ENCODE results near the gene PYGO1.
"Not testable (repeated sequence)": the region's sequence is repeated elsewhere in the genome, so short reads cannot be mapped to it uniquely, and the experiment has no call there.

Gene PYGO1

GRCh38 chr15:55527150-55527549 lies 61.0 kb downstream of the PYGO1 start:
- TF ChIP-seq FOXP2 (optimal IDR thresholded peaks at IDR 0.05; ENCODE audit: control extremely low read depth, extremely low read length, insufficient read depth) (no peak), POLR2AphosphoS5 (IDR thresholded peaks at IDR 0.05; ENCODE audit: borderline replicate concordance, low read depth, low read length) (no peak), EZH2 (IDR thresholded peaks at IDR 0.05) (no peak)
- H3K36me3 ChIP-seq (ENCODE audit: insufficient read depth, low read length): no peaks in the 10 kb centered on the region
- DNase-seq (ENCODE audit: low read depth, low spot score): no peak
- H3K9me3 ChIP-seq (ENCODE audit: low read depth, low read length): no peaks in the 10 kb centered on the region
- H3K9ac ChIP-seq (ENCODE audit: insufficient read length): no peak overlapping the region
- H3K4me3 ChIP-seq: no peak overlapping the region
- no peak overlapping the region for H3K27ac ChIP-seq

GRCh38 chr15:55526559-55527036 lies 61.5 kb downstream of the PYGO1 start:
- TF ChIP-seq FOXP2 (optimal IDR thresholded peaks at IDR 0.05; ENCODE audit: control extremely low read depth, extremely low read length, insufficient read depth) (no peak), EZH2 (IDR thresholded peaks at IDR 0.05) (no peak), POLR2AphosphoS5 (IDR thresholded peaks at IDR 0.05; ENCODE audit: borderline replicate concordance, low read depth, low read length) (no peak)
- H3K9ac ChIP-seq (ENCODE audit: insufficient read length): no peak overlapping the region
- H3K27ac ChIP-seq: no peak overlapping the region
- H3K4me3 ChIP-seq: no peak overlapping the region
- no peak for DNase-seq (ENCODE audit: low read depth, low spot score)
- H3K36me3 ChIP-seq (ENCODE audit: insufficient read depth, low read length): no peaks in the 10 kb centered on the region
- H3K9me3 ChIP-seq (ENCODE audit: low read depth, low read length): no peaks in the 10 kb centered on the region

- Histone ChIP-seq H3K27ac (no peak overlapping the region), H3K4me3 (no peak overlapping the region), H3K9ac (ENCODE audit: insufficient read length) (no peak overlapping the region), H3K9me3 (ENCODE audit: low read depth, low read length) (no peaks in the 10 kb centered on the region; the same call in 1 of the 2 replicates), H3K36me3 (ENCODE audit: insufficient read depth, low read length) (no peaks in the 10 kb centered on the region)
- DNase-seq (ENCODE audit: low read depth, low spot score): no peak
- TF ChIP-seq EZH2 (IDR thresholded peaks at IDR 0.05) (no peak), FOXP2 (optimal IDR thresholded peaks at IDR 0.05; ENCODE audit: control extremely low read depth, extremely low read length, insufficient read depth) (no peak), POLR2AphosphoS5 (IDR thresholded peaks at IDR 0.05; ENCODE audit: borderline replicate concordance, low read depth, low read length) (no peak)
Measured at GRCh38 chr15:55522742-55523450, 65.2 kb downstream of the PYGO1 start.

- no peak for TF ChIP-seq POLR2AphosphoS5 (IDR thresholded peaks at IDR 0.05; ENCODE audit: borderline replicate concordance, low read depth, low read length)
- no peaks in the 10 kb centered on the region; the same call in 1 of the 2 replicates for H3K9me3 ChIP-seq (ENCODE audit: low read depth, low read length)
- no peak overlapping the region for H3K27ac ChIP-seq
- DNase-seq (ENCODE audit: low read depth, low spot score): no peak
- H3K4me3 ChIP-seq: no peak overlapping the region
- H3K36me3 ChIP-seq (ENCODE audit: insufficient read depth, low read length): no peaks in the 10 kb centered on the region
- H3K9ac ChIP-seq (ENCODE audit: insufficient read length): no peak overlapping the region
Measured at GRCh38 chr15:55518641-55519040, 69.5 kb downstream of the PYGO1 start.

- no peak for DNase-seq (ENCODE audit: low read depth, low spot score)
- Histone ChIP-seq H3K36me3 (ENCODE audit: insufficient read depth, low read length) (no peaks in the 10 kb centered on the region), H3K27ac (no peak overlapping the region), H3K9ac (ENCODE audit: insufficient read length) (no peak overlapping the region), H3K9me3 (ENCODE audit: low read depth, low read length) (no peaks in the 10 kb centered on the region; the same call in 1 of the 2 replicates), H3K4me3 (no peak overlapping the region)
- TF ChIP-seq EZH2 (IDR thresholded peaks at IDR 0.05) (no peak), POLR2AphosphoS5 (IDR thresholded peaks at IDR 0.05; ENCODE audit: borderline replicate concordance, low read depth, low read length) (no peak)
Measured at GRCh38 chr15:55518009-55518408, 70.1 kb downstream of the PYGO1 start.

GRCh38 chr15:55515991-55516776 lies 72.0 kb downstream of the PYGO1 start:
- Histone ChIP-seq H3K36me3 (ENCODE audit: insufficient read depth, low read length) (no peaks in the 10 kb centered on the region), H3K27ac (no peak overlapping the region), H3K4me3 (no peak overlapping the region), H3K9me3 (ENCODE audit: low read depth, low read length) (no peaks in the 10 kb centered on the region; the same call in 1 of the 2 replicates), H3K9ac (ENCODE audit: insufficient read length) (no peak overlapping the region)
- no peak for TF ChIP-seq FOXP2 (optimal IDR thresholded peaks at IDR 0.05; ENCODE audit: control extremely low read depth, extremely low read length, insufficient read depth)
- TF ChIP-seq POLR2AphosphoS5 (IDR thresholded peaks at IDR 0.05; ENCODE audit: borderline replicate concordance, low read depth, low read length): no peak
- TF ChIP-seq EZH2 (IDR thresholded peaks at IDR 0.05): no peak
- DNase-seq (ENCODE audit: low read depth, low spot score): no peak

GRCh38 chr15:55515491-55515890 lies 72.7 kb downstream of the PYGO1 start:
- no peak overlapping the region for H3K9ac ChIP-seq (ENCODE audit: insufficient read length)
- H3K4me3 ChIP-seq: no peak overlapping the region
- no peak overlapping the region for H3K27ac ChIP-seq
- no peaks in the 10 kb centered on the region for H3K9me3 ChIP-seq (ENCODE audit: low read depth, low read length)
- no peak for TF ChIP-seq POLR2AphosphoS5 (IDR thresholded peaks at IDR 0.05; ENCODE audit: borderline replicate concordance, low read depth, low read length)
- no peak for TF ChIP-seq FOXP2 (optimal IDR thresholded peaks at IDR 0.05; ENCODE audit: control extremely low read depth, extremely low read length, insufficient read depth)
- no peak for TF ChIP-seq EZH2 (IDR thresholded peaks at IDR 0.05)
- H3K36me3 ChIP-seq (ENCODE audit: insufficient read depth, low read length): no peaks in the 10 kb centered on the region
- no peak for DNase-seq (ENCODE audit: low read depth, low spot score)

- H3K9me3 ChIP-seq (ENCODE audit: low read depth, low read length): no peaks in the 10 kb centered on the region
- H3K27ac ChIP-seq: no peak overlapping the region
- no peaks in the 10 kb centered on the region for H3K36me3 ChIP-seq (ENCODE audit: insufficient read depth, low read length)
- TF ChIP-seq EZH2 (IDR thresholded peaks at IDR 0.05) (no peak), POLR2AphosphoS5 (IDR thresholded peaks at IDR 0.05; ENCODE audit: borderline replicate concordance, low read depth, low read length) (no peak), FOXP2 (optimal IDR thresholded peaks at IDR 0.05; ENCODE audit: control extremely low read depth, extremely low read length, insufficient read depth) (no peak)
- no peak overlapping the region for H3K4me3 ChIP-seq
- no peak overlapping the region for H3K9ac ChIP-seq (ENCODE audit: insufficient read length)
- DNase-seq (ENCODE audit: low read depth, low spot score): no peak
Measured at GRCh38 chr15:55514414-55514850, 73.7 kb downstream of the PYGO1 start.

- not testable (repeated sequence) for H3K4me3 ChIP-seq; DNase-seq (ENCODE audit: low read depth, low spot score); H3K36me3 ChIP-seq (ENCODE audit: insufficient read depth, low read length); H3K27ac ChIP-seq; H3K9ac ChIP-seq (ENCODE audit: insufficient read length); H3K9me3 ChIP-seq (ENCODE audit: low read depth, low read length)
Measured at GRCh38 chr15:55513621-55514413, 74.3 kb downstream of the PYGO1 start.
